ENCODE measurements around the gene TINAG.
"Not testable (repeated sequence)": the region's sequence is repeated elsewhere in the genome, so short reads cannot be mapped to it uniquely, and the experiment has no call there.

The TINAG gene

DNA sequence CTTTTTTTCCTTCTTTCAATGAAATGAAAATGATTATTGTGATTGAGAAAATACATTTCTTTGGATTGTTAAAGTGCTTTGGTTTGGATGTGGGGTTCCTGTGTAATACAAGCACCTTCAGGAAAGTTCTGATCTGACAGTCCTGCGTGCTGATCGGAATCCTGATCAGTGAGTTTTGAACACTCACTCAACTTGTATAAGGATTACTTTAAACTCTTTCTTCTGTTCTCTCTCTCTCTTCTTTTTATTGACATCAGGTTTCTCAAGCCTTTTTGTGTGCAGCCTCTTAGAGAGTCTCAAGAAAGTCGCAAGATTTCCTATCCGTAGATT lies 710 bp downstream of the TINAG start:
- no peak for DNase-seq

DNA sequence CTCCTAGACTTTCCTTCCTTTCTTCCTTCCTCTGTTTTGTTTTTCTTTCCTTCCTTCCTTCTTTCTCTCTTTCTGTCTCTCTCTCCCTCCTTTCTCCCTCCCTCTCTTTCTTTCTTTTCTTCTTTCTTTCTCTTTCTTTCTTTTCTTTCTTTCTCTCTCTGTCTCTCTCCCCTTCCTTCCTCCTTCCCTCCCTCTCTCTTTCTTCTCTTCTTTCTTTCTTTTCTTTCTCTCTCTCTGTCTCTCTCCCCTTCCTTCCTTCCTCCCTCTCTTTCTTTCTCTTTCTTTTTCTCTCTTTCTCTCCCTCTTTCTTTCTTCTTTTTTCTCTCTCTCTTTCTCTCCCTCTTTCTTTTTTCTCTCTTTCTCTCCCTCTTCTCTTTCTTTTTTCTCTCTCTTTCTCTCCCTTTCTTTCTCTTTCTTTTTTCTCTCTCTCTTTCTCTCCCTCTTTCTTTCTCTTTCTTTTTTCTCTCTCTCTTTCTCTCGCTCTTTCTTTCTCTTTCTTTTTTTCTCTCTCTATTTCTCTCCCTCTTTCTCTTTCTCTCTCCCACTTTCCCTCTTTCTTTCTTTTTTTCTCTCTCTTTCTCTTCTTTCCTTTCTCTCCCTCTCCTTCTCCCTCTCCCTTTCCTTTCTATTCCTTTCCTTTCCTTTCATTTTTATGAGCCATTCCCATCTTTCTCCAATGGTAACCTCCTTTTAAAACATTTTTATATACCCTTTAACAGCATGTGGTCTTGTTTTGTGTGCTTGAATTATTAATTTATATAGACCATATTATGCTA lies 2.3 kb downstream of the TINAG start:
- no peak for DNase-seq

DNA sequence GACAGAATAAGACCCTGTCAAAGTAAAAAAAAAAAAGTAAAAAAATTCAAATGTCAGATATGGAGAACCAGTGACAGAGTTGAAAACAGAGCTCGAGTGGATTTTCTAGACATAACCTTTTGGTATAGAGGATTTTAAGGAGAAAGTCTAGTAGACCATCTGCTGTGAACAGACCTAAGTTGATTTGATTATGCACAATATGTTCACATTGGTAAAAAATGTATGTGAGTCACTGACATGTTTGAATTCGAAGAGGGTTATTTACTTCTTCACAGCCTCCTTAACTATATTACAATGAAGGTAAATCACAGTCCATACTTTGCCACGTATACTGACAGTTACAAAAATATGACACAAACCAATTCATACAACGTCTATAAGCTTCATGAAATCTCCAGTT lies 7.4 kb downstream of the TINAG start:
- no peak for DNase-seq

DNA sequence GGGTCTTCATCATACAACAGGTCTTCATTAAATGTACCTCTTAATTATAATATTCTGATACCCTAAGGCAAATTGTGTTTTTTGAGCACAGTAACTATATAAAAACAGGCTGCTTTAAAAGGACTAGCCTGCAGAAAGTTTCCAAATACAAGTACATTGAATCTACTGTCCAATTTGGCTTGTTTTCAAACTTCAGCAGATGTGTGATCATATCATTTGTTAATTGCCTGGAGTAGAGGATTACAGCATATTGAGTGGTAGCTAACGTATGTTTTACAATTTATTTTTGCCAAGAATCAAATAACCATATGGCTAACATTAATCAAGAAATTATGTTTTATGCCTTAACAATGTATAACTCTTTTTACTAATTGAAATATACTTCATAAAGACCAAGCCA lies 12.6 kb downstream of the TINAG start:
- DNase-seq: no peak

DNA sequence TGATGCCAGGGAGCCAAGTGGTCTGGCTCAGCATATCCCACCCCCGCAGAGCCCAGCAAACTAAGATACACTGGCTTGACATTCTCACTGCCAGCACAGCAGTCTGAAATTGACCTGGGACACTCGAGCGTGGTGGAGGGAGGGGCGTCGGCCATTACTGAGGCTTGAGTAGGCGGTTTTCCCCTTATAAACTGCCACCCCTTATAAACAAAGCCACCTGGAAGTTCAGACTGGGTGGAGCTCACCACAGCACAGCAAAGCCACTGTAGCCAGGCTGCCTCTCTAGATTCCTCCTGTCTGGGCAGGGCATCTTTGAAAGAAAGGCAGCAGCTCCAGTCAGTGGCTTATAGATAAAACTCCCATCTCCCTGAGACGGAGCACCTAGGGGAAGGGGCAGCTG lies 19.4 kb downstream of the TINAG start:
- no peak for DNase-seq

DNA sequence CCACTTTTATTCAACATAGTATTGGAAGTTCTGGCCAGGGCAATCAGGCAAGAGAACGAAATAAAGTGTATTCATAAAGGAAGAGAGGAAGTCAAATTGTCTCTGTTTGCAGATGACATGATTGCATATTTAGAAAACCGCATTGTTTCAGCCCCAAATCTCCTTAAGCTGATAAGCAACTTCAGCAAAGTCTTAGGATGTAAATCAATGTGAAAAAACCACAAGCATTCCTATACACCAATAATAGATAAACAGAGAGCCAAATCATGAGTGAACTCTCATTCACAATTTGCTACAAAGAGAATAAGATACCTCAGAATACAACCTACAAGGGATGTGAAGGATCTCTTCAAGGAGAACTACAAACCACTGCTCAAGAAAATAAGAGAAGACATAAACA lies 23.3 kb downstream of the TINAG start:
- DNase-seq: not testable (repeated sequence)

DNA sequence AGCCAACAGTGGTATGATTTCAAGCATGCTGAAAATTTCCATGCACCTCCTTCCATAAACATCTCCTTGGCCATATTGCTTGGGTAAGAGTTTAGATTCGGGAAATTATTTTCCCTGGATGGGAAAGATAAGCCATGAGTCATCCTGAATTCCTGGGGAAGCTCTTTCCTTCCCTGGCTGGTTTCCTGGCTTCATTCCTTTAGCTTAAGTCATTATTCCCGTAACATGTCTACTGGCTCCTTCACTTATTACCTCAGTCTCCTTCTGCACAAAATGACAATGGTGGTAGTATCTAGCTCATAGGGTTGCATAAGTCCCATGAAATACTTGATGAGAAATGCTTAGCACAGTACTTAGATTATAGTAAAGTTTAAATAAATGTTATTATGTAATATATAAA lies 27.6 kb downstream of the TINAG start:
- DNase-seq: no peak

DNA sequence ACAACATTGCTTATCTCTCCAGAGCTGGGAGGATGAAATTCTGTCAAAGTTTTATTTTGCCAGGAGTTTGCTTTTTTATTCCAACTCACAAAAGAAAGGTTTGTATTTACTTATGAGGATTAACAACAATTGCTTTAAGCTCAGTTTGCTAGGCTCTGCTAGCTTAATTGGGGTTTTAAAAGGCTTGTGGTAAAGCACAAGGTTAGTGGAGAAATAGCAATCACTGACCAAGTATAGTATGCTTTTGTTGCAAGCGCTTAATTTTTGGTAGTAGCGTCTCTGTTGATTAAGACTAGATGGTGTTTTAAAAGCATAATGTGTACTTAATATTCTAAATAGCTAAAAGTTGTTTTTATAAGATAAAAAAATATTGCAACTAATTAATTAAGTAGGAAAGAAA lies 45.7 kb downstream of the TINAG start:
- DNase-seq: no peak

DNA sequence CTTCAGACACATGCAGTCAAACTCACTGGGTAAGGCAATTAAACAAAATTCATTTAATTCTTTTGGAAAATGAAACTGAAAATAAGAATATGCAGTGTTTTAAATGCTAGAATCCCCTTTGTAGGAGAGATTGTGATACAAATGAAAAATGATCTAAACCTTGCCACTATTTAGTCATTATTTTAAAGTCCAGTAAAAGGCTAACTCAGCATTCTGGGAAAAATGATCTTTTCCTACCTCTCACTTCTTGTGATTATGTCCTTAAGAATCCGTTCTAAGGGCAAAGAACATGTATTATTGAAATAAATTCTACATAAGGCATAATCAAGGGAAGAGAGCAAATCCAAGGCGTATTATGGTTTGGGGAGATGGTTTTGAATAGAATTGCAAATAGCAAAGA lies 46.4 kb downstream of the TINAG start:
- no peak for DNase-seq

DNA sequence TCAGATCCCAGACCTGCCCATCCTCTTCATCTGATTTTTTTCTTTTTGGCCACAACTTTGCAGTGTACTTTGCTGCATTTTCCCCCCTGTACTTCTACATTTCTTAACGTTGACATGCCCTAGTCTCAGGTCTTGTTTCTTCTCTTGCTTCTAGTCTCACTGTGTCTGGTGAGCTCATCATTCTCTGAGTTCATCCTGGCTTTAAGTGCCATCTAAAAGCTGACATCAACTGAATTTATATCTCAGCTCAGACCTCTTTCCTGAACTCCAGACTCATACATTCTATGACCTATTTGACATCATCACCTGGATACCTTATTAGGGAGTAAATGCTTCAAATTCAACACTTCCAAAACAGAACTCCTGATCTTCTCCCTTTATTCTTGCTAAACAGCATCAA lies 48.9 kb downstream of the TINAG start:
- DNase-seq: no peak

DNA sequence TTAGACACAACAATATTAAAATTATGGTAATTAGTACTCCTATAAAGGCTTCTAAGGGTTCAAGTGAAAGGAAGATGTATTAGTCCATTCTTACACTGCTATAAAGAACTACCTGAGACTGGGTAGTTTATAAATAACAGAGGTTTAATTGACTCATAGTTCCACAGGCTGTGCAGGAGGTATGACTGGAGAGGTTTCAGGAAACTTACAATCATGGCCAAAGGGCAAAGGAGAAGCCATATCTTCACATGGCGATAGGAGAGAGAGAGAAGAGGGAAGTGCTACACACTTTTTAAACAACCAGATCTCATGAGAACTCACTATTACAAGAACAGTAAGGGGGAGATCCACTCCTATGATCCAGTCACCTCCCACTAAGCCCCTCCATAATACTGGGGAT lies 52.9 kb downstream of the TINAG start:
- no peak for DNase-seq

DNA sequence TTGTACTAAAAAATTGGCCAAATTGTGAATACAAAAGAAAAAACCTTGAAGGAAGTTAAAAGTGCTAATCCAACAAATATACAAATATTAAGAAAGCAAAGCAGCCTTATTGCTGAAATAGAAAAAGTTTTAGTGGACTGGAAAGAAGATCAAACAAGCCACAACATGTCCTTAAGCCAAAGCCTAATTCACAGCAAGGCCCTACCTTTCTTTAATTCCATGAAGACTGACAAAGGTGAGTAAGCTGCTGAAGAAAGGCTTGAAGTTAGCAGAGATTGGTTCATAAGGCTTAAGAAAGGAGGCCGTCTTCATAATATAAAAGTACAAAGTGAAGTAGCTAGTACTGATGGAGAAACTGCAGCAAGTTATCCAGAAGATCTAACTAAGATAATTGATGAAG lies 53.5 kb downstream of the TINAG start:
- DNase-seq: no peak

DNA sequence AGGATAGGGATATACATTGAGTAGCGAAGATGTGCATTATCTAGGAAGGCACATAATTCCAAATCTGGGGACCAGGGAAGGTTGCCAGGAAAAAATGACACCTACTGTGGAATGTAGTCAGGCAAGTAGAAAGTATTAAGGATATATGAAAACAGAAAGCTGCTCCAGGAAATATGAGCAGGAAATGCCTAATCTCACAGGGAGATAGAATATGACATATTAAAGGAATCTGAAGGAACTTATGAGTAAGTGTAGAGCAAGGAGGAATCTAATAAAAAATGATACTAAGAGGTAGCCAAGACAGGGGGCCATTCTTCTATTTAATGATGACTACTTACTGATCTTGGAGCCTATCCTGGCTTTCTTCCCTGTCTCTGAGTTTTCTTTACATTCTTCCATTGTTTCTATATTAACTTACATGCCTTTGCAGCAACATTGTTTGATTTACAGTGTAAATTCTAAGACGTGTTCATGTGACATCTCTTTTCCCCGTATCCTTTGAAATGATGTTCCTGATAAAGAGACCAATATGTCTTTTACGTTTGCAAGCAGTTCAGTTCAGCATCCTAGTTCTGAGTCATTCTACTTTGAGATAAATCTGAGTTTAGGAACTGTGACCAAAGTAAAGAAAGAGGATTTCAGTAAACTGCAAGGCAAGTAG lies 58.6 kb downstream of the TINAG start:
- DNase-seq: no peak

DNA sequence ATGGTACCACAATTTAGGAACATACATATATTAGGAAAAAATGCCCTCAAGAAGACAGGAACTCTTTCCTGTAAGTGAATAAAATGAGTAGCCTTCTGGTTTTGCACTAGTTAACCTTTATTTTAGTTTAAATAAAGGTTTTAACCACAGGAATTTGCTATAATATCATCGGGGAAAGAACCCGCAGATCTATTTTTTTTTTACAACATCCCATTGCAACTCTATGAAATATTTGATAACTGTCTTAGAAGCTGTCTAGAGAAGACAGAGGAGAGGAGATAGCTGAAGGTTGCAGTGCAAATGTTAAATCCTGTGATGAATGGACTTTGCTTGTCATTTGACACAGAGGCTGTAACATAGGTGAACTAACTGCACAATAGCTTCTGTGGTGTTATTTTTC lies 69.5 kb downstream of the TINAG start:
- DNase-seq: no peak

DNA sequence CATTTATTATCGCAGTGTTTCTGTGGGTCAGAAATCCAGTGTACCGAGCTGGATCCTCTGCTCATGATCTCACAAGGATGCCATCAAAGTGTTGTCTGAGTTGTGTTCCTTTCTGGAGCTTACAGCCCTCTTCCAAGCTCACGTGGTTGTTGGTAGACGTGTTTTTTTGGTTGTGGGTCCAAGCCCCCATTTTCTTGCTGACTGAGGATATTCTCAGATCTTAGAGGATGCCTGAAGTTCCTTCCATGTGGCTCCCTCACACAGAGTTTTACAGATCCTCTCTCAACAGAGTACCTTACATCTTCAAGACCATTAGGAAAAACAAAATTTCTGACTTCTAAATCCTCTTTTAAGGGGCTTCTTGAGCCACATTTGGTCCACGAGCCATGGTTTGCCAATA lies 78.1 kb downstream of the TINAG start:
- DNase-seq: no peak

DNA sequence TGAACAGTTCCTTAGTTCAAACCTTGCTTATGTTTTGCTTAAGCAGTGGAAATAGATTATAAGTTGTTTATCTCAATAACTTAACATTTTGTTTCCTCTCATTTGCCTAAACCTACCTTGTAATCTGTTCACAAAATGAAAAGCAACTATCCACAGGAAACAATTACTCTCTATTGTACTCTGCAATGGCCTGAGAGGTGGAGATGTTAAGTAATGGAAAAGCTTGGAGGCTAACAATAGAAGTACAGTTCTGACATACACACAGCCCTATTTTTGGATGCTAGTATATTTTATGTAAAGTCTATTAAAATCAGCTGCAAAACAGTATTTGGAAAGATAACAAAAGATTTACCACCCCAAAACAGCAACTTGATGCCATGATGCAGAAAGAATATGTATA lies 82.1 kb downstream of the TINAG start:
- DNase-seq: no peak

DNA sequence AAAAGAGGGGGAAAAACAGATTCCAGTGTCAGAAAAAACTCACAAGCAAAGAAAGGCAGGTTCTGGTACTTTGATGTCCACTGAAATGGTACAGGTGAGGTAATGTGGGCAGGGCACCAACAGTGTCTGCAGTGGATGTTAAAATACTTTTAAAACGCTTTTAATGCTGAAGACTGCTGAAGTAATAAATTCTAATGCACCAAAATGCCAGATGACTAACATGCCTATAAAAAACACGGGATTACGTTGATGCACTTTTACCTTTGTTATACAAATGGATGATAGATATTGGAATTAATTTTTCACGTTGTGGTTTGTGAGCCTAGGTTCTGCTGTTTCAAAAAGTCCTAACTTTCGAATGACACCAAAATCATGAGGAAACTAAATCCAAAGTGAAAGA lies 83.3 kb downstream of the TINAG start:
- no peak for DNase-seq

DNA sequence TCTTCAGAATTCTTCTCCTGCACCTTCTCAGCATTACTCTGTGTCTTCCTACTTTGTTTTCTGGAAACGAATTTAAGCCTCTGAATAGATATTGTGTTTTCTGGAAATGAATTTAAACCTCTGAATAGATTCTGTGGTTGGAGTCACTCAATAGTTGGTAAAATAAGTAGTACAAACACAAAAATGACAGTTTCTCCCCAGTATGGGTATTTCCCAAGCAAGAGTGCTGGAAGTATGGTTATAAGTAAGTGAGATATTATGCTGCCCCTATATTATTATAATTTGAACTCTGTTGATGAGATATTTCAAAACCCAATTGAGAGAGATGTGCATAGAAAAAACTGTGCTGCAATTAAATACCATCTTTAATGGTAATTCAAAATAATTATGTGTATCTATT lies 94.9 kb downstream of the TINAG start:
- no peak for DNase-seq

DNA sequence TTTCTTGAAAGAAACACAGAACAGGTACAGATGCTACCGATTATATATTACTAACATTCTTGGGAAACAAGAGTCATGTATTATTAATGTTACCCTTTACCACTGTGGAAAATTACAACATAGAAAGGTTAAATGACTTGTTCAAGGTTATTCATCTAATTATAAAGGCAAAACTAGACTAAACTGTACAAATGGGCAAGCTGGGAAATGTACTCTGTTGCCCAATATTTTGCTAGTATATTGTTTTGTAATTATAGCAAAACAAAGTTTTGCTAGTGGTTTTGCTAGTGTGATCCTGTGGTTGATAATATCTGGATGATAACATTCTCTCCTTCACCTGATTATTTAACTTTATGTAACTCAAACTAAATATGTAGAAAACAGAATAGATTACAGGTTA lies 96.5 kb downstream of the TINAG start:
- DNase-seq: no peak

DNA sequence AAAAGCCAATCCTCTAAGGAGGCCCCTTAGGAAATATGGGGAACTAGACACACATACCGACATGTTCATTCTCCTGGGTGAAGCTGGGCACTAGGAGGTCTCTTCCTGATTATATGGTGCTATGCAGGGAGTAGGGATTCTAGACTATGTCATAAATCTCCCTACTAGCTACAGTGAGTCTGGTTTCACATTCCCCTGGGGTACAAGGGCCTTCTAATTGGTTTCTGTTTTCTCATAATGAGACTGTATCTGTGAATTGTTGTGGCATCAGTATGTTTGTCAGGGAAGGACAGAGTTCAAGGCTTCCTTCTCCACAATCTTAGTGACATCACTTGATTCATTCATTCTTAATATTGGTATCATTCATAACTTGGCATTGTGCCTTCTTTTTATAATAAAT lies 103.5 kb downstream of the TINAG start:
- no peak for DNase-seq

DNA sequence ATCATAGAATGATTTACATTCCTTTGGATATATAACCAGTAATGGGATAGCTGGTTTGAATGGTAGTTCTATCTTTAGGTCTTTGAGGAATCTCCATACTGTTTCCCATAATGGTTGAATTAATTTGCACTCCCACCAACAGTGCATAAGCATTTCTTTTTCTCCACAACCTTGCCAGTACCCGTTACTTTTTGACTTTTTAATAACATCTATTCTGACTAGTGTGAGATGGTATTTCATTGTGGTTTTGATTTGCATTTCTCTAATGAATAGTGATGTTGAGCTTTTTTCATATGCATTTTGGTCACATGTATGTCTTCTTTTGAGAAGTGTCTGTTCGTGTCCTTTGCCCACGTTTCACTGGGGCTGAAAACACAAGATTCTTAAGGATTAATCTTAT lies 107.3 kb downstream of the TINAG start:
- no peak for DNase-seq

DNA sequence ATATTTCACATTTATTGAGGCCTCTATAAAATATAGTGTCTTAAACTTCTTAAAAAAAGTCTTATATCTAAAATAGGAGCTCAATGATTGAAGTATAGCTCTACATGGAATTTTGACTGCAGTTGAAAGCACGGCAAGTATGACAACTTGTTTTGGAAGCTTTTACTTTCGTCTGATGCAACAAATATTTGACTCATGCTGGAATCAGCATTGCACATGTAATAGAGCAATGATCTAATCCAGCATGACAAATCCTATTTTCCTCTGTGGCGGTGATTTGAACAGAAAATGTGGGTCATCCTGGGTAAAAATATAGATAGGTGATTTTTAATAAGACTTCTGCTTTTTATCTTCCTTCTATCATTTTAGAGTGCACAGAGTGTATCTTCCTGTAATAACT lies 111.6 kb downstream of the TINAG start:
- no peak for DNase-seq

DNA sequence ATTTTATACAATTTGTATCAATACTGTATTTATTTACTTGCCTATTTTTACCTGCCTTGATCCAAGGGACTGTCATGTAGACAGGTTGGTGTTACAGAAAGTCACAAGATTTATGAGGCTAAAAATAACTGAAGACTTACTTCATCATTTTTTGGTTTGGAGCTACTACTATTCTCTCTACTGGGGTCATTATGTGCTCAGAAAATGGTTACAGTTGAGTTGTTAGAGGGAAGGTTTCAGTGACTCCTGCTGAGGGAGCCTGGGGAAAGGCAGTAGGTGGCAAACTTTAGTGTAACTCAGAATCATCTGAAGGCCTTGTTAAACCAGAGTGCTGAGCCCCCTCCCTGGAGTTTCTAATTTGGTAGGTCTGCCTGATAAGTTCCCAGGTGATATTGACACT lies 118.8 kb downstream of the TINAG start:
- no peak for DNase-seq

DNA sequence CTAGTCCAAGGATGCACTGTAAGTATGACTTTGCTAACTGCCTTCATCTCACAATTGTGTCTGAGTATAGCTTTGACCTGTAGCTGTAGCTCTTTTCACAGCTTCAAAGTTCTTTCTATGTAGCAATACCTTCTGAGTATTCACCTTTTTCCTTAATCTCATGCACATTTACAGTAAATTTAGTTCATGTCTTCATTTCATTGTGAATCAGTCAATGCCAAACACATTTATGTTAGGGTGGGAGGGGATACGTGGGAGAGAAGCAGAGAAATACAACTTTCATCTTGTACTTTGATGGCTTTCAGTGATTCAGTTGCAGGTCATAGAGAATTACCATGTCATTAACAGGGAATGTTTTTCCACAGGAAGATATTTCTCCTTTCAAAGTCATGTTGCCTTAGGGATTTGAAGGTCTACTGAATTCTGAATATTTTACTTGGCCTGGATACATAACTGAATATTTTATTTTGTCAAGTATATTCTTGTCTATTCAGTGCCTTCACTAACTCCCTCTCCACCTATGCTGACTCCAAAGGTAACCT lies 119.2 kb downstream of the TINAG start:
- DNase-seq: no peak

DNA sequence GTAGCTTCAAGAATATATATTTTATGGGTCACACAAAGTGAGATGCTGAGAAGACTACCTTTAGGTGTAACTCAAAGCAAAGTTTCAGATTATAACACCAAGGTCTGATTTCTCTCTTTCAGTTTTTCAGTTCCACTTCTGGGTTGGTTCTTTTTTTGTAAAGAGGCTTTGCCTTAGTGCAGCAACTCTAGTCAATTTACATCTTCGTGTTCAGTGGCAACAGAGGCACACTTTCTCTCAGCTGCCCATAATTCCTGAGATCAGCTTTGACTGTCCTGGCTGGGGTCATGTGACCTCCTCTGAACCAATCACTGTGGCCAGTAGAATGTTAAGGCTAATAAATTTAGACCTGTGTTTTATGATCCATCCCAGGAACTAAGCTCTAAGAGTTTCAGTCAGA lies 120.2 kb downstream of the TINAG start:
- no peak for DNase-seq
